Suprapubic skin (tissue), 3 donors: ENCODE data around the gene MAST2.
"Not testable (repeated sequence)": the region's sequence is repeated elsewhere in the genome, so short reads cannot be mapped to it uniquely, and the experiment has no call there.

ENCODE experiments used
- POLR2A ChIP-seq, 2 donors: fragments of 450-650 bp; IDR thresholded peaks; one replicate each; pipeline ENCODE4 v1.6.1; 2017; ENCODE audit warnings: antibody characterized with exemption in 2 of 2, mild to moderate bottlenecking in 2 of 2, moderate library complexity in 2 of 2
- TF ChIP-seq, protein P1 (sequence below), 2 donors: fragments of 200-600 bp in 1 of 2; fragments of 450-650 bp in 1 of 2; sonication (generic) in 1 of 2; IDR thresholded peaks; one replicate each; pipeline ENCODE4 v1.5.1; 2016 to 2019; ENCODE audit warnings: antibody characterized with exemption in 2 of 2, mild to moderate bottlenecking in 1 of 2, moderate library complexity in 1 of 2

DNA sequence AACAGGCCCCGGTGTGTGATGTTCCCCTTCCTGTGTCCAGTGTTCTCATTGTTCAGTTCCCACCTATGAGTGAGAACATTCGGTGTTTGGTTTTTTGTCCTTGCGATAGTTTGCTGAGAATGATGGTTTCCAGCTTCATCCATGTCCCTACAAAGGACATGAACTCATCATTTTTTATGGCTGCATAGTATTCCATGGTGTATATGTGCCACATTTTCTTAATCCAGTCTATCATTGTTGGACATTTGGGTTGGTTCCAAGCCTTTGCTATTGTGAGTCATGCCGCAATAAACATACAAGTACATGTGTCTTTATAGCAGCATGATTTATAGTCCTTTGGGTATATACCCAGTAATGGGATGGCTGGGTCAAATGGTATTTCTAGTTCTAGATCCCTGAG is 158.5 kb downstream of the MAST2 start:
- TF ChIP-seq, protein P1, sequence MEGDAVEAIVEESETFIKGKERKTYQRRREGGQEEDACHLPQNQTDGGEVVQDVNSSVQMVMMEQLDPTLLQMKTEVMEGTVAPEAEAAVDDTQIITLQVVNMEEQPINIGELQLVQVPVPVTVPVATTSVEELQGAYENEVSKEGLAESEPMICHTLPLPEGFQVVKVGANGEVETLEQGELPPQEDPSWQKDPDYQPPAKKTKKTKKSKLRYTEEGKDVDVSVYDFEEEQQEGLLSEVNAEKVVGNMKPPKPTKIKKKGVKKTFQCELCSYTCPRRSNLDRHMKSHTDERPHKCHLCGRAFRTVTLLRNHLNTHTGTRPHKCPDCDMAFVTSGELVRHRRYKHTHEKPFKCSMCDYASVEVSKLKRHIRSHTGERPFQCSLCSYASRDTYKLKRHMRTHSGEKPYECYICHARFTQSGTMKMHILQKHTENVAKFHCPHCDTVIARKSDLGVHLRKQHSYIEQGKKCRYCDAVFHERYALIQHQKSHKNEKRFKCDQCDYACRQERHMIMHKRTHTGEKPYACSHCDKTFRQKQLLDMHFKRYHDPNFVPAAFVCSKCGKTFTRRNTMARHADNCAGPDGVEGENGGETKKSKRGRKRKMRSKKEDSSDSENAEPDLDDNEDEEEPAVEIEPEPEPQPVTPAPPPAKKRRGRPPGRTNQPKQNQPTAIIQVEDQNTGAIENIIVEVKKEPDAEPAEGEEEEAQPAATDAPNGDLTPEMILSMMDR (IDR thresholded peaks at IDR 0.05) = not testable (repeated sequence)
- TF ChIP-seq POLR2A (IDR thresholded peaks at IDR 0.05) = not testable (repeated sequence)
